HT-29 (cell line): ENCODE measurements around the gene TOP2A. TPM values are rescaled to one million over a fixed set of nuclear protein-coding genes. Genes with fewer than 3 reads are reported as not detected.

Experiments
- DNase-seq: peaks from one replicate; pipeline ENCODE4 v3.0.0-alpha.2; 2015; ENCODE audit warnings: low spot score
- total RNA-seq: library from RNA; depleted of rRNA; stranded (reverse); fragments of >200 nt; shearing (Covaris generic); gene quantifications from 2 replicates; pipeline ENCODE4 v1.2.3, GENCODE V29; 2014

The TOP2A gene
- total RNA-seq, 1 experiment from 2014 or later, result 74.9 TPM

- DNase-seq, result no peak
These were observed 34.6 kb upstream of the TOP2A start for GRCh38 chr17:40452216-40452787.

DNA sequence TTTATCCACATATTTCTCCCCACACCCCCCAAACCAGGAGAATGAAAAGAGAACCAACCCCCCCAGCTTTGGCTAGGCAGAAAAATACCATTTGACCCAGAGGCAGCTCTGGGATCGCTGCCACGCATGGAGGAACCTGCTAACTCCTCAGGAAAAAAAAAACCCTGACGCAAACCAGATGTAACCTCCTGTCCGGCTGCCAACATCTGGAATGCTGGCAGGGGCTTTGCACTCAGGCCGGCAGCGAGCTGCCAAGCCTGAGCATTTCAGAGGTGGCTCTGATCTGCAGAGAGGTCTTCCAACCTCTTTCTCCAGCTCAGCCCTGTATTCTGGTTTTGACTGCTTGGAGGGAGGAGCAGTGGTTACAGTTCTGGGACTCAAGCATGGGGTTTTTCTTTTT is 33.7 kb upstream of the TOP2A start:
- DNase-seq, result no peak

- peak; percentile 71 for DNase-seq
These were observed 32.5 kb upstream of the TOP2A start for GRCh38 chr17:40450175-40450574.

- DNase-seq, result peak; percentile 88
These were observed 31.1 kb upstream of the TOP2A start for GRCh38 chr17:40448639-40449261.

DNA sequence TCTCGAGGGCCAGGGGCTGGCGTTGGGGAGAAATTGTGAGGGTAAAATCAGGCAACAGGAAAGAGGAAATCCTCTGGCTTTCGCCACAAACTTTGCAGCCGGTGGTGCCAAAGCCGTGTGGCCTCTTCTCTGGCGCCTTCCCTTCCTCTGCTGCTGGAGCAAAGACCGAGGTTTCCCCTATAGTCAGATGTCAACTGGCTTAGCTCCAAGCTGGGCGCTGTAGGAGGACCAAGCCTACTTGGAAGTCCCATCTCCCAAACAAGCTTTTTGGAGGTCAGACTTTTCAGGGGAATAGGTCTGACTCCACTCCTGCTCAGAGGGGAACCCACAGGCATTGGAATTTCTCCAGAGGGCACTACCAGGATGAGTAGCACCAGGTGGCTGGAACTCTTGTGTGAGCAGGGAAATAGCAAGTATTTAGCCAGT is 30.5 kb upstream of the TOP2A start:
- DNase-seq, result no peak

GRCh38 chr17:40447806-40448205 is 30.1 kb upstream of the TOP2A start:
- DNase-seq, result no peak

DNA sequence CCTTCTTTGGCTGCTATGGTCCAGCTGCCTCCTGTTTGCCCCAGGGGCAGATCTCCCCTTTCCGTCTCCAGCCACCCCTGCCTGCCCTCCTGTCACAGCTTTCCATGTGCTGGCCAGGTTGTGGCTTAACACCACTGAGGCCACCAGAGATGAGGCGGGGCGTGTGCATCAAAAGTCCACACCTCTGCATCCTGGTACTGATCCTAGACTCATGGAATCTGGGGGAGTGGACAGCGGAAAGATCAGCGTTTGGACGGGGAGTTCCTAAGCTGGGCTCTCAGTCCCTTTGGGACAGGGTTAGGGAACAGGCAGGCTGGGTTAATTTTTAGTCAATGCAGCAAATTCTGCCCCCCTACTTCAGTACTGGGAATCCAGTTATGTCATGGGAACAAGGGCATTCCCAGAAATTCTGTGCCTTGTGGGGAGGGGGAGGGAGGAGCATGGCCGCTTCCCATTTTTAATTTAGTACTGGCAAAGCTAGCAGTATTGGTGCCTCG is 29.5 kb upstream of the TOP2A start:
- no peak for DNase-seq

DNA sequence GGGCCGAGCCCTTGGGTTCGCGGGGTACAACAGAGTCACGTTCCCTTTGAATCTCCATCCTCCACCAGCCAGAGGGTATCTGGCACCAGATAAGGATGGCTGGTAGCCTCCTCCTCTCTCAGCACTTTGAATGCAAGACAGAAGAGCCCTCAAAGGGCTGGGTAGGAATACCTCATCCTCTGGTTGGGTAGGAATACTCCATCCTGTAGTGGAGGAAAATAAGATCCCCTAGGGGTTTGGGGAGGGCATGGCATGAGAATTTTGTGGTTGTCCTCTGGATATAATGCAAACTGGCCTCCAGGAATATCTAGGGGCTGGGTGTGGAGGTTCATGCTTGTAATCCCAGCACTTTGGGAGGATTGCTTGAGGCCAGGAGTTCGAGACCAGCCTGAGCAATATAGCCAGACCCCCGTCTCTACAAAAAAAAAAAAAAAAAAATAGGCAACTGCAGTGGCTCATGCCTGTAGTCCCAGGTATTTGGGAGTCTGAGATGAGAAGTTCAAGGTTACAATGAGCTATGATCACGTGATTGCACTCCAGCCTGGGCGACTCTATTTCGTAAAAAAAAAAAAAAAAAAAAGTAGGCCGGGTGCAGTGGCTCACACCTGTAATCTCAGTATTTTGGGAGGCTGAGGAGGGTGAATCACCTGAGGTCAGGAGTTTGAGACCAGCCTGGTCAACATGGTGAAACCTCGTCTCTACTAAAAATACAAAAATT is 28.2 kb upstream of the TOP2A start:
- DNase-seq, result no peak

DNA sequence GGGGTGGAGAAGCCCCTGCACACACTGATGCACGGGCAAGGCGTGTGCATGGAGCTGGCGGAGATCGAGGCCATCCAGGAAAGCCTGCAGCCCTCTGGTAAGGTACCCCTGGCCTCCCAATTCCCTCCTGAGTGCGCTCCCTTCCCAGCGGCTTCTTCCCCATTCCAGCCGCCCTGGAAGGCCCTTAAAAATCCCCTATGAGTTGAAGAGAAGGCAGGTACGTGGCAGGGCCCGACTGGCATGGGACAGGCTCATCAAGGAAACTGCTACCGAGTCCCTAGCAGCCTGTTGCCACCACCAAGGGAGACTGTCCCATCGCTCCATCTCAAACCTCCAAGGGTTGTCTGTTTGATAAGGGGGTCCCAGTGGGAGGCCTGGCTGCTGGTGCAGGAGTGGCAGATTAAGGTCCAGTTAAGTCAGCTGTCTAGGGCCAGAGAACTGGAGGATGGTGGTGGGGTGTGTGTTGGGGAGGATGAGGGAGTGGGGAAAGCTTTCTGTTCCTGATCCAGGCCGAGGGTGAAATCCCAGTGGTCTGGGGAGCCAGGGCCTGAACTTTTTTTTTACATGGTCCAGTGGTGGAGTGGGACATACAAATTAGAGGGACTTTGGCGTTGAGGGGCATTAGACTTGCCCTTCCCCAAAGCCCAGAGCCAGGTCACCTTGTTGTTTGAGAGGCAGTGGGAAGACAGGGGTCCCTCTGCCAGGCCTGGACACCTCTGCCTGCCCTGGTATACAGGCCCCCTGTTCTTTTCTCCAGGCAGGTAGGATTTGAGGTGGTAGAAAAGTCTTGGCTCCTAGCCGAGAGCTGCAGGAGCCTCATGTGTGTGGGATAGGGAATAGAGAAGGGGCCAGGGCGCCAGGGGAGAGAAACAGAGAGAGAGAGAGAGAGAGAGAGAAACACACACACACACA is 26.5 kb upstream of the TOP2A start:
- peak; percentile 38 for DNase-seq

DNA sequence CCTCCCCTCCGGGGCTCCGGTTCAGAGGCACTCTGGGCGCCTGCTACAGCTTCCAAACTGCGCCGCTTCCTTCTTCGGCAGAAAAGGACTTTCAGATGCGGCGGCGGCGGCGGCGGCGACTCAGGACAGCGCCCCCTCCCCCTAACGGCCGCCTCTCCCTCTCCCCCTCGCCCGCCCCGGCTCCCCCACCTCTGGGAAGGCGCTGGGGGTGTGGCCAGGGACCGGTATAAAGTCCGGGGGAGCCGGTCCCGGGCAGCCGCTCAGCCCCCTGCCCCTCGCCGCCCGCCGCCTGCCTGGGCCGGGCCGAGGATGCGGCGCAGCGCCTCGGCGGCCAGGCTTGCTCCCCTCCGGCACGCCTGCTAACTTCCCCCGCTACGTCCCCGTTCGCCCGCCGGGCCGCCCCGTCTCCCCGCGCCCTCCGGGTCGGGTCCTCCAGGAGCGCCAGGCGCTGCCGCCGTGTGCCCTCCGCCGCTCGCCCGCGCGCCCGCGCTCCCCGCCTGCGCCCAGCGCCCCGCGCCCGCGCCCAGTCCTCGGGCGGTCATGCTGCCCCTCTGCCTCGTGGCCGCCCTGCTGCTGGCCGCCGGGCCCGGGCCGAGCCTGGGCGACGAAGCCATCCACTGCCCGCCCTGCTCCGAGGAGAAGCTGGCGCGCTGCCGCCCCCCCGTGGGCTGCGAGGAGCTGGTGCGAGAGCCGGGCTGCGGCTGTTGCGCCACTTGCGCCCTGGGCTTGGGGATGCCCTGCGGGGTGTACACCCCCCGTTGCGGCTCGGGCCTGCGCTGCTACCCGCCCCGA is 25.7 kb upstream of the TOP2A start, which contains the start of gene IGFBP4:
IGFBP4 (plus strand) TSS at position 255 of the 792 bp plus-strand sequence; CDS start at position 541, 286 bp downstream.
- peak; percentile 70 for DNase-seq

DNA sequence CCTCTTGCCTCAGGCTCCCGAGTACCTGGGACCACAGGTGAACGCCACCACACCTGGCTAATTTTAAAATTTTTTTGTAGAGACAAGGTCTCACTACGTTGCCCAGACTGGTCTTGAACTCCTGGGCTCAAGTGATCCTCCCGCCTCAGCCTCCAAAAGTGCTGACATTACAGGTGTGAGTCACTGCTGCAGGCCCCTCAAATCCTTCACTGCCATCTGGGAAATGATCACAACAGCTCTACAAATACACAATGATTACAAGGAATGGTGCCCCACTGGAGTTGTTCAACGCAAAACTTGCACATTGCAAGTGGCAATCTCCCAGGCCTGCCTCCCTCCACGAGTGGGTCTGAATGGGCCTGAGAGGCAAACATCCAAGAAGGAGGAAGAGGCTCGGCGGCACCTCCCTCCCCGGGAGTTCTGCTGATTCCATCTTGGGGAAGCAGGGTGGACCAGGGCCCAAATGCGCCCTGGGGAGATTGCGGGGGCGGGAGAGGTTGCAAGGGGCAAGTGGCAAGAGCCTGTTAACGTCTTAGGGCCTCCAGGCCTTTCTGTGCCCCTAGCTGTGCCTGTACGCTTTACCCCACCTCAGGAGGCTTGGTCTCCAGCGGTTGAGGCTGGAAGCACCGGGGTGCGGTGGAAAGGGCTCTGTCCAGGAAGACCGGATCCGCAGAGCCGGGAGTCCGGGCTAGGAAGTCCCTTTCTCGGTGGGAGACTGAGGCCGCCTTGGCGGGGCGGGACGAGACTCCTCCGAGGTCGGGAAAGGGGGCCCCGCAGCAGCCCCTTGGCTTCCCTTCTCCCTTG is 24.9 kb upstream of the TOP2A start:
- DNase-seq, result peak; percentile 40

- no peak for DNase-seq
These were observed 22.5 kb upstream of the TOP2A start for GRCh38 chr17:40440166-40440565.

DNA sequence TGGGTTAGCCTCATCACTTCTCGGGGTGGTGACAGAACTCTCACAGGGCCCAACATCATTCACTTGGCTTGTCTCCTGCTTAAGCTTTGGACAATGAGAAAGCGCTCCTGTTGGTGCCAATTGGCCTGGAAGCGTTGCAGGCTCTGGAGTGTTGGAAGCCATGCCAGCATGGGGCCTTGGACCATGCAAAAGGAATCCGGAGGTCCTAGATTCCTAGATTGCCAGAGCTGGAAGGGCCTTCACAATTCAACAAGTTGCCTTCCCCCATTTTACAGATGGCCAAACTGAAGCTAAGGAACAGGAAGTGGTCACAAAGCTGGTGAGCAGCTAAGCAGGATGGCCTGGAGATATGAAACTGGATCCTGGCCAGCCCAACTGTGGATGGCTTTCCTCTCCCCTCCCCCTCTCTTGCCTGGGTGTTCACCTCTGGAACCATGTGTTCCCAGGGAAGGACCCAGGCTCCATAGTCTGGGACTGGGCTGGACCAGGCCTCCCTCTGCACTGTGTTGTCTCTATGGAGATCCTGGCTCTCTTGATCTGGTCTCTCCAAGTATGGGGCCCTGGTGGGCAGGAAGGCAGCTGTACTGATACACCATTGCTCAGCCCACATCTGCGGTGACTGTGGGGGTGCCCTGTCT is 19.5 kb upstream of the TOP2A start:
- no peak for DNase-seq

- DNase-seq, result no peak
These were observed 18.9 kb upstream of the TOP2A start for GRCh38 chr17:40436636-40437035.

GRCh38 chr17:40433551-40434415 is 16.1 kb upstream of the TOP2A start:
- no peak for DNase-seq

- DNase-seq, result no peak
These were observed 15.3 kb upstream of the TOP2A start for GRCh38 chr17:40432864-40433528.

- DNase-seq, result no peak
These were observed 13.5 kb upstream of the TOP2A start for GRCh38 chr17:40431231-40431602.
